Measurements from ENCODE around the gene CD82.

CD82 gene

GRCh38 chr11:44592125-44592940 is 26.9 kb downstream of the CD82 start:
- TF ChIP-seq CTCF (IDR thresholded peaks at IDR 0.05; ENCODE audit: low read depth, low read length, missing control alignments) = no peak

GRCh38 chr11:44593251-44593650 is 27.8 kb downstream of the CD82 start:
- no peak for DNase-seq (ENCODE audit: extremely low read depth, low read depth)
- no peak overlapping the region for H3K4me3 ChIP-seq (replicated peaks; ENCODE audit: low read depth, low read length)
- TF ChIP-seq CTCF (IDR thresholded peaks at IDR 0.05; ENCODE audit: low read depth, low read length, missing control alignments) = no peak

More at GRCh38 chr11:44592125-44592940, 26.9 kb downstream of the CD82 start:
- no peak overlapping the region for H3K4me3 ChIP-seq (replicated peaks; ENCODE audit: low read depth, low read length)
- no peak for DNase-seq (ENCODE audit: extremely low read depth, low read depth)

- no peak for DNase-seq (ENCODE audit: extremely low read depth, low read depth)
- no peak overlapping the region for H3K4me3 ChIP-seq (replicated peaks; ENCODE audit: low read depth, low read length)
- TF ChIP-seq CTCF (IDR thresholded peaks at IDR 0.05; ENCODE audit: low read depth, low read length, missing control alignments) = no peak
Observed at GRCh38 chr11:44595006-44595405, 29.5 kb downstream of the CD82 start.

- no peak for TF ChIP-seq CTCF (IDR thresholded peaks at IDR 0.05; ENCODE audit: low read depth, low read length, missing control alignments)
- no peak overlapping the region for H3K4me3 ChIP-seq (replicated peaks; ENCODE audit: low read depth, low read length)
- DNase-seq (ENCODE audit: extremely low read depth, low read depth) = no peak
Observed at GRCh38 chr11:44595964-44596381, 30.5 kb downstream of the CD82 start.

- H3K4me3 ChIP-seq (replicated peaks; ENCODE audit: low read depth, low read length) = no peak overlapping the region
- no peak for TF ChIP-seq CTCF (IDR thresholded peaks at IDR 0.05; ENCODE audit: low read depth, low read length, missing control alignments)
- no peak for DNase-seq (ENCODE audit: extremely low read depth, low read depth)
Observed at GRCh38 chr11:44596525-44597276, 31.2 kb downstream of the CD82 start.

GRCh38 chr11:44597358-44598012 is 32.0 kb downstream of the CD82 start:
- TF ChIP-seq CTCF (IDR thresholded peaks at IDR 0.05; ENCODE audit: low read depth, low read length, missing control alignments) = no peak
- DNase-seq (ENCODE audit: extremely low read depth, low read depth) = no peak
- H3K4me3 ChIP-seq (replicated peaks; ENCODE audit: low read depth, low read length) = no peak overlapping the region

Data from HFF-Myc (cell line).